MM.1S (cell line): ENCODE measurements around the gene CHMP2A.

ENCODE experiments used
- DNase-seq: peaks from one replicate; pipeline ENCODE4 v3.0.0-alpha.2; 2015
- H2AFZ ChIP-seq: fragments of 300-600 bp; sonication (generic); 2 replicates; pipeline ENCODE4 v1.6.0; 2016; ENCODE audit warnings: antibody characterized with exemption, low read length
- H3F3A ChIP-seq: fragments of 300-600 bp; sonication (generic); 2 replicates; pipeline ENCODE4 v1.6.1; 2016; ENCODE audit warnings: mild to moderate bottlenecking, antibody characterized with exemption, low read length, moderate library complexity, mixed read lengths; ENCODE audit not compliant: insufficient read depth
- H3K27ac ChIP-seq: fragments of 300-600 bp; sonication (generic); 2 replicates; pipeline ENCODE4 v1.5.1; 2016; ENCODE audit warnings: mild to moderate bottlenecking, low read length
- H3K27me3 ChIP-seq: fragments of 300-600 bp; sonication (generic); replicated peaks from 2 replicates; pipeline ENCODE4 v1.6.0; 2016; ENCODE audit warnings: low read length; ENCODE audit not compliant: insufficient read depth
- H3K36me3 ChIP-seq: fragments of 300-600 bp; sonication (generic); replicated peaks from 2 replicates; pipeline ENCODE4 v1.6.1; 2016; ENCODE audit warnings: mild to moderate bottlenecking, low read length, mixed read lengths; ENCODE audit not compliant: insufficient read depth
- H3K4me1 ChIP-seq: fragments of 300-600 bp; sonication (generic); 2 replicates; pipeline ENCODE4 v1.6.1; 2016; ENCODE audit warnings: low read length, mixed read lengths
- H3K4me2 ChIP-seq: fragments of 300-600 bp; sonication (generic); 2 replicates; pipeline ENCODE4 v1.6.0; 2016; ENCODE audit warnings: low read depth, low read length
- H3K4me3 ChIP-seq: fragments of 300-600 bp; sonication (generic); 2 replicates; pipeline ENCODE4 v1.5.1; 2016; ENCODE audit warnings: low read length, mixed read lengths
- H3K79me2 ChIP-seq: fragments of 300-600 bp; sonication (generic); 2 replicates; pipeline ENCODE4 v1.6.1; 2016; ENCODE audit warnings: mixed run types, low read length, mixed read lengths
- H3K9ac ChIP-seq: fragments of 300-600 bp; sonication (generic); 2 replicates; pipeline ENCODE4 v1.6.1; 2016; ENCODE audit warnings: low read length, mixed read lengths
- H3K9me2 ChIP-seq: fragments of 300-600 bp; sonication (generic); replicated peaks from 2 replicates; pipeline ENCODE4 v1.6.1; 2016; ENCODE audit warnings: mild to moderate bottlenecking, low read length, mixed read lengths; ENCODE audit not compliant: insufficient read depth
- H3K9me3 ChIP-seq: fragments of 300-600 bp; sonication (generic); replicated peaks from 2 replicates; pipeline ENCODE4 v1.6.1; 2016; ENCODE audit warnings: mild to moderate bottlenecking, low read length, mixed read lengths; ENCODE audit not compliant: insufficient read depth
- H4K20me1 ChIP-seq: fragments of 300-600 bp; sonication (generic); 2 replicates; pipeline ENCODE4 v1.6.1; 2016; ENCODE audit warnings: mild to moderate bottlenecking, low read length, moderate library complexity, mixed read lengths; ENCODE audit not compliant: insufficient read depth
- CTCF ChIP-seq: fragments of 300-600 bp; sonication (generic); IDR thresholded peaks from 2 replicates; pipeline ENCODE4 v1.5.1; 2016; ENCODE audit warnings: antibody characterized with exemption, low read length, mixed read lengths
- EZH2 ChIP-seq: fragments of 300-600 bp; sonication (generic); optimal IDR thresholded peaks from 2 replicates; pipeline ENCODE3; 2017; ENCODE audit warnings: low read depth, mild to moderate bottlenecking, antibody characterized with exemption, low read length, mixed read lengths
- EZH2phosphoT487 ChIP-seq: fragments of 300-600 bp; sonication (generic); IDR thresholded peaks from 2 replicates; pipeline ENCODE4 v1.6.1; 2018; ENCODE audit warnings: antibody characterized with exemption, low read length

CHMP2A gene

GRCh38 chr19:58547323-58548312 is 7.3 kb downstream of the CHMP2A start:
- Histone ChIP-seq H3K4me2 (no peak overlapping the region), H3K79me2 (peaks cover 55% of the 10 kb centered on the region)
- TF ChIP-seq EZH2, result no peak
- TF ChIP-seq EZH2phosphoT487, result no peak
- TF ChIP-seq CTCF, result no peak

GRCh38 chr19:58546019-58546530 is 8.8 kb downstream of the CHMP2A start:
- Histone ChIP-seq H3K36me3 (peaks cover 27% of the 10 kb centered on the region), H3K9me2 (no peaks in the 10 kb centered on the region), H3K4me2 (peak overlapping the region; percentile 53), H3K4me1 (peaks cover 11% of the 10 kb centered on the region), H3K27ac (no peak overlapping the region), H4K20me1 (peaks cover 35% of the 10 kb centered on the region), H3K27me3 (no peaks in the 10 kb centered on the region; the same call in 1 of the 2 replicates), H3K9ac (peak overlapping the region; percentile 77; the same call in 1 of the 2 replicates), H2AFZ (no peak overlapping the region), H3K79me2 (peaks cover 55% of the 10 kb centered on the region), H3K4me3 (peak overlapping the region; percentile 89), H3F3A (peaks cover 13% of the 10 kb centered on the region; the same call in 1 of the 2 replicates), H3K9me3 (no peaks in the 10 kb centered on the region)
- TF ChIP-seq EZH2, result no peak
- TF ChIP-seq EZH2phosphoT487, result no peak
- no peak for TF ChIP-seq CTCF
- DNase-seq, result no peak

More at GRCh38 chr19:58547323-58548312, 7.3 kb downstream of the CHMP2A start:
- H2AFZ ChIP-seq, result no peak overlapping the region
- H3K27ac ChIP-seq, result no peak overlapping the region
- no peaks in the 10 kb centered on the region; the same call in 1 of the 2 replicates for H3K27me3 ChIP-seq
- peaks cover 11% of the 10 kb centered on the region for H3K4me1 ChIP-seq
- H3K4me3 ChIP-seq, result no peak overlapping the region
- H3K9me2 ChIP-seq, result no peaks in the 10 kb centered on the region
- peaks cover 27% of the 10 kb centered on the region for H3K36me3 ChIP-seq
- H3K9me3 ChIP-seq, result no peaks in the 10 kb centered on the region
- H3K9ac ChIP-seq, result no peak overlapping the region
- peaks cover 29% of the 10 kb centered on the region for H3F3A ChIP-seq
- no peak for DNase-seq
- peaks cover 36% of the 10 kb centered on the region for H4K20me1 ChIP-seq

GRCh38 chr19:58545286-58546018 is 9.5 kb downstream of the CHMP2A start:
- peaks cover 27% of the 10 kb centered on the region for H3K36me3 ChIP-seq
- H3K79me2 ChIP-seq, result peaks cover 51% of the 10 kb centered on the region

More at GRCh38 chr19:58545286-58546018, 9.5 kb downstream of the CHMP2A start:
- Histone ChIP-seq H3K9me3 (no peaks in the 10 kb centered on the region), H3F3A (peaks cover 8% of the 10 kb centered on the region; the same call in 1 of the 2 replicates), H3K27me3 (no peaks in the 10 kb centered on the region; the same call in 1 of the 2 replicates), H4K20me1 (peaks cover 29% of the 10 kb centered on the region), H3K27ac (no peak overlapping the region; the same call in 1 of the 2 replicates), H3K4me1 (peaks cover 11% of the 10 kb centered on the region), H3K4me2 (peak overlapping the region; percentile 53), H2AFZ (no peak overlapping the region), H3K9me2 (no peaks in the 10 kb centered on the region), H3K4me3 (peak overlapping the region; percentile 89), H3K9ac (peak overlapping the region; percentile 77)
- TF ChIP-seq EZH2phosphoT487 (no peak), CTCF (no peak), EZH2 (no peak)
- no peak for DNase-seq
